Measurements from ENCODE around the gene OTUD4.
A peak's percentile ranks its signal among the peaks of the same experiment; 100 is the strongest.

Gene OTUD4

DNA sequence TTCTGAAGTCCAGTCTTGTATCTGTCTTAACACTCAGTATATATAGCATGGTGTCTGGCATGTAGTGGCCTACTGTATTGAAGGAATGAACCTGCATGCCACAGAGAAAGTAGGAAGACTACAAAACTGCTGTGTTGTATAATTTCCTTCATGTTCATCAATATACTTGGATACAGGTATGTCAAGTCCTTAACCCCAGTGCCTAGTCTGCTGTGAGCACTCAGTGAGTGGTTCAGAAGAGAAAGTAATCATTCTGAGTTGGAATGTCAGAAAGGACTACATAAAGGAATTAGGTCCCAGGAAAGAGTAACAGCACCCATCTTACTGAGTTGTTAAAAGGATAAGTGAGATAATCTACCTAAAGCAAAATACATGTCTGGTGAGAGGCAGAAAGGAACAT, 50.3 kb downstream of the OTUD4 start:
- Histone ChIP-seq H2AFZ (ENCODE audit: low read length, unreplicated experiment) (no peak overlapping the region), H3K4me3 (ENCODE audit: low read depth, low read length) (no peak overlapping the region), H3K36me3 (ENCODE audit: insufficient read depth, low read length) (peaks cover 34% of the 10 kb centered on the region), H3K4me1 (ENCODE audit: control insufficient read depth, insufficient read depth, low read length, unreplicated experiment) (peaks cover 31% of the 10 kb centered on the region), H3K27me3 (ENCODE audit: insufficient read depth, low read length) (no peaks in the 10 kb centered on the region), H3K27ac (ENCODE audit: low read depth, low read length) (peak overlapping the region; percentile 55), H3K79me2 (ENCODE audit: control insufficient read depth, insufficient read depth, low read length, unreplicated experiment) (no peaks in the 10 kb centered on the region)

GRCh38 chr4:145125396-145125795, 55.0 kb downstream of the OTUD4 start:
- peaks cover 51% of the 10 kb centered on the region for H3K36me3 ChIP-seq (ENCODE audit: insufficient read depth, low read length)
- no peak overlapping the region for H3K4me3 ChIP-seq (ENCODE audit: low read depth, low read length)
- no peak overlapping the region for H3K27ac ChIP-seq (ENCODE audit: low read depth, low read length)

DNA sequence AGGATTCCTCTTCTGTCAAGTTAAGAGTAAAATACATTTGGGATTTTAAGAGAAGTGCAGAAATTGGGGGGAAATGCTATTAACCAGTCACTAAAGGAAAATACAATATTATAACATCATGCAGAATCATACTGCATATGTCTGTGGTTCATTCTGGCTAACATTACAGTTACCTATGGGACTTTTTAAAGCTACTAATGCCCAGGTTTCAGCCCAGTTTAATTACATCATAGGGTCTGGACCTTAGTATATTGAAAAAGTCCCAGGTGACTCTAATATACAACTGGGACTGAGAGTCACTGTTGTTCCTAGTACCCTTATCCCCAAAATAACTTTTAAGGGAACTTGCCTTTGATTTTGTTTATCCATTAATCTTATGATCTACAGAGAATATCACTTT, 72.3 kb downstream of the OTUD4 start:
- H3K36me3 ChIP-seq (ENCODE audit: insufficient read depth, low read length): peaks cover 63% of the 10 kb centered on the region
- peaks cover 41% of the 10 kb centered on the region for H3K79me2 ChIP-seq (ENCODE audit: control insufficient read depth, insufficient read depth, low read length, unreplicated experiment)
- no peak overlapping the region for H3K27ac ChIP-seq (ENCODE audit: low read depth, low read length)
- H3K4me1 ChIP-seq (ENCODE audit: control insufficient read depth, insufficient read depth, low read length, unreplicated experiment): no peaks in the 10 kb centered on the region
- H2AFZ ChIP-seq (ENCODE audit: low read length, unreplicated experiment): no peak overlapping the region
- H3K27me3 ChIP-seq (ENCODE audit: insufficient read depth, low read length): no peaks in the 10 kb centered on the region
- no peak overlapping the region for H3K4me3 ChIP-seq (ENCODE audit: low read depth, low read length)

More at GRCh38 chr4:145125396-145125795, 55.0 kb downstream of the OTUD4 start:
- Histone ChIP-seq H3K27me3 (ENCODE audit: insufficient read depth, low read length) (no peaks in the 10 kb centered on the region), H3K4me1 (ENCODE audit: control insufficient read depth, insufficient read depth, low read length, unreplicated experiment) (peaks cover 6% of the 10 kb centered on the region), H2AFZ (ENCODE audit: low read length, unreplicated experiment) (no peak overlapping the region), H3K79me2 (ENCODE audit: control insufficient read depth, insufficient read depth, low read length, unreplicated experiment) (no peaks in the 10 kb centered on the region)

GRCh38 chr4:145107126-145107525, 73.3 kb downstream of the OTUD4 start:
- Histone ChIP-seq H3K36me3 (ENCODE audit: insufficient read depth, low read length) (peaks cover 54% of the 10 kb centered on the region), H3K79me2 (ENCODE audit: control insufficient read depth, insufficient read depth, low read length, unreplicated experiment) (peaks cover 51% of the 10 kb centered on the region), H3K27me3 (ENCODE audit: insufficient read depth, low read length) (no peaks in the 10 kb centered on the region), H3K4me1 (ENCODE audit: control insufficient read depth, insufficient read depth, low read length, unreplicated experiment) (peaks cover 9% of the 10 kb centered on the region), H2AFZ (ENCODE audit: low read length, unreplicated experiment) (no peak overlapping the region), H3K27ac (ENCODE audit: low read depth, low read length) (no peak overlapping the region), H3K4me3 (ENCODE audit: low read depth, low read length) (no peak overlapping the region)

- Histone ChIP-seq H3K4me3 (ENCODE audit: low read depth, low read length) (no peak overlapping the region), H3K79me2 (ENCODE audit: control insufficient read depth, insufficient read depth, low read length, unreplicated experiment) (peaks cover 86% of the 10 kb centered on the region), H3K27me3 (ENCODE audit: insufficient read depth, low read length) (no peaks in the 10 kb centered on the region), H2AFZ (ENCODE audit: low read length, unreplicated experiment) (no peak overlapping the region), H3K27ac (ENCODE audit: low read depth, low read length) (no peak overlapping the region), H3K36me3 (ENCODE audit: insufficient read depth, low read length) (peaks cover 39% of the 10 kb centered on the region), H3K4me1 (ENCODE audit: control insufficient read depth, insufficient read depth, low read length, unreplicated experiment) (peaks cover 32% of the 10 kb centered on the region)
Observed at GRCh38 chr4:145103496-145103895, 76.9 kb downstream of the OTUD4 start.

DNA sequence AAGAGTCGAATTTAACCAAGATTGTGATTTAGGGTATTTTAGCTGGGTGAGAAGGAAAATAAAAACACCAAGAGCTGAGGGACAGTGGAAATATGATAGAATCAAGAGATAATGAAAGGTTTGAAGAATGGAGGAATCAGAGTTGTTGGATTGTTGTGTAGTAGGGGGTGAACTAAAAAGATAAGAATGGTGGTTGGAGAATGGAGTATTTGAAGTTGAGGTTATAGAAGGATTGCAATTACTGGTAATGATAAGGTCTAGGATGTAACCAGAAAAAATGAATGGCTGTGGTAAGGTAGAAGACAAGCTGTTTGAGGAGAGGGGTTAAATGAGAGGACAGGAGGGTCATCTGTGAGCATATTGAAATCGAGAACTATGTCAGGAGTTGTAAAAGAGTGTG, 77.8 kb downstream of the OTUD4 start:
- H3K36me3 ChIP-seq (ENCODE audit: insufficient read depth, low read length): peaks cover 31% of the 10 kb centered on the region
- H3K27me3 ChIP-seq (ENCODE audit: insufficient read depth, low read length): no peaks in the 10 kb centered on the region
- peaks cover 32% of the 10 kb centered on the region for H3K4me1 ChIP-seq (ENCODE audit: control insufficient read depth, insufficient read depth, low read length, unreplicated experiment)
- peaks cover 84% of the 10 kb centered on the region for H3K79me2 ChIP-seq (ENCODE audit: control insufficient read depth, insufficient read depth, low read length, unreplicated experiment)
- peak overlapping the region; percentile 19; the same call in 1 of the 2 replicates for H3K4me3 ChIP-seq (ENCODE audit: low read depth, low read length)
- H3K27ac ChIP-seq (ENCODE audit: low read depth, low read length): no peak overlapping the region
- H2AFZ ChIP-seq (ENCODE audit: low read length, unreplicated experiment): no peak overlapping the region

DNA sequence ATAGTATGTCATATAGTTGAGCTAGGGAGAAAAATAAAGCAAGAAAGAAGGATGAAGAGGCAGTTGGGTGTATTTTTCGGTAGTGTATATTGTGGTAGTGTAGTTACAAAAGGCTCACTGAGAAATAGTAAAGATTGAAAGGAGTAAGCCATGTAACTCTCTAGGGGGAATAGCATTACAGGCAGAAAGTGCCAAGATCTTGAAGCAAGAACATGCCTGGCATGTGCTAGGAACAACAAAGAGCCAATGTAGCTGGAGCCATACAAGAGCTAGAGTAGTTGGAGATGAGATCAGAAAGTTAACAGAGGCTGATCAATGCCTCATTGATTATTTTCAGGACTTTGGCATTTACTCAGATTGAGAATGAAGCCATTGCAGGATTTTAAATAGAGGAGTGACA, 79.3 kb downstream of the OTUD4 start:
- Histone ChIP-seq H3K36me3 (ENCODE audit: insufficient read depth, low read length) (peaks cover 19% of the 10 kb centered on the region), H3K27ac (ENCODE audit: low read depth, low read length) (no peak overlapping the region), H3K4me1 (ENCODE audit: control insufficient read depth, insufficient read depth, low read length, unreplicated experiment) (peaks cover 37% of the 10 kb centered on the region), H2AFZ (ENCODE audit: low read length, unreplicated experiment) (no peak overlapping the region), H3K4me3 (ENCODE audit: low read depth, low read length) (peak overlapping the region; percentile 40; the same call in 1 of the 2 replicates), H3K79me2 (ENCODE audit: control insufficient read depth, insufficient read depth, low read length, unreplicated experiment) (peaks cover 84% of the 10 kb centered on the region), H3K27me3 (ENCODE audit: insufficient read depth, low read length) (no peaks in the 10 kb centered on the region)

GRCh38 chr4:145099653-145100052, 80.7 kb downstream of the OTUD4 start:
- Histone ChIP-seq H3K4me1 (ENCODE audit: control insufficient read depth, insufficient read depth, low read length, unreplicated experiment) (peaks cover 45% of the 10 kb centered on the region), H3K36me3 (ENCODE audit: insufficient read depth, low read length) (peaks cover 18% of the 10 kb centered on the region), H3K79me2 (ENCODE audit: control insufficient read depth, insufficient read depth, low read length, unreplicated experiment) (peaks cover 84% of the 10 kb centered on the region), H3K4me3 (ENCODE audit: low read depth, low read length) (peak overlapping the region; percentile 89), H2AFZ (ENCODE audit: low read length, unreplicated experiment) (no peak overlapping the region), H3K27ac (ENCODE audit: low read depth, low read length) (peak overlapping the region; percentile 91; the same call in 1 of the 2 replicates), H3K27me3 (ENCODE audit: insufficient read depth, low read length) (no peaks in the 10 kb centered on the region)

DNA sequence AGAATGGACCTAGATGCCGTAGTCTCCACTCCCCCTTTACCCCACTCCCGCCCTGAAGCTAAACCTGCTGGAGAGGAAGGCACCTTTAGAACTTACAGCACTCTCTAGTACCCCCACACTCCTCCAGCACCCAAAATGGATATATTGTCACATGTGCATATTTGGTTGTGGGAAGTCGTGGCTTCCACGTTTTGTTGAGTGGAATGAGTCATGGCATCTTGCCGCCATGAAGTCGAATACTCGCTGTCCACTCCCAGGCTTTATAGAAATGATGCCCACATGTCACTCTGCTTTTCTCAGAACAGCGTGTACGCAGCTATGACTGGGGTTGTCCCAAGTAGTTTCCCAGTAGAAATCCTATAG, 81.7 kb downstream of the OTUD4 start:
- Histone ChIP-seq H3K4me1 (ENCODE audit: control insufficient read depth, insufficient read depth, low read length, unreplicated experiment) (peaks cover 50% of the 10 kb centered on the region), H3K4me3 (ENCODE audit: low read depth, low read length) (peak overlapping the region; percentile 89), H3K36me3 (ENCODE audit: insufficient read depth, low read length) (peaks cover 24% of the 10 kb centered on the region), H3K27me3 (ENCODE audit: insufficient read depth, low read length) (no peaks in the 10 kb centered on the region), H3K79me2 (ENCODE audit: control insufficient read depth, insufficient read depth, low read length, unreplicated experiment) (peaks cover 87% of the 10 kb centered on the region), H3K27ac (ENCODE audit: low read depth, low read length) (peak overlapping the region; percentile 91), H2AFZ (ENCODE audit: low read length, unreplicated experiment) (peak overlapping the region; percentile 44)

DNA sequence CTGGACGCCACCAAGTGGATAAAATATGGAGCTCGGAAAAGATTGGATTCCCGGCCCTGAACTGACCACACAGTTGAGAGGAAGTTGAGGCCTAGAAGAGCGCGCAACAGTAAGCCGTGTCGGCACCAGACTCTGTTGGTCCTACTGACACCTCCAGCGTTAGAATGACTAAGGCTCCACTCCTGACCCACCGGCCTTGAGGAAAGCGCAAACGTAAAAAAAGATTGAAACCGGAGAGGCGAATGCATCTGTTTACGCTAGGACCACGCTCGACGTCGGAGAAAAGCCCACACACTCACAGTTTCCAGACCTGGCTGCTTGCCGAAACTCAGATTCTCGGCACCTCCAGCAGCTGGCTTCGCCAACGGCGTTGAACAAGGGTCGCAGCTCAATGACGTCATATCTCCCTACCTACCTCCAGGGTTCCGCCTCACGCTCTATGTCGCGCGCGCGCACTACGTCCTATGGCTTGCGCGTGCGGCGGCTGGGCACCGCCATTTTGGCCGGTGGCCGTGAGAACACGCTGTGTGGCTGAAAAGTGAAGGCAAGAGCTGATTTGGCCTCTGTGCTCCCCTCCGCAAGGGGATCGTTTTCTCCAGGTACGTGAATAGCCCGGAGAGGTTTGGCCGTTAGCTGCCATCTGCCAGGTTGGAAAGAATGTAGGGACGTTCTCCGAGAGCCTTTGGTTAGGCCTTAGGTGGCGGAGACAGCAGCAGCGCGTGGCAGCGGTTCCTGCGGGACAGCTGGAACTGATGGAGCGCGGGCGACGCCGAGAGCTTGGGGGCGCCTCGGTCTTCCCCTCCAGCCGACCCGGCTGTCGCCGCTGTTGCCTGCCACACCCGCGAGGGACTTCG, 82.3 kb downstream of the OTUD4 start, which contains the start of the genes ABCE1 and ANAPC10:
Gene ABCE1, plus strand, starts transcription at position 491 of the 854 bp plus-strand sequence. CDS start 6,102 bp downstream, outside the sequence.
Gene ANAPC10, minus strand, starts transcription at position 376 of the 854 bp plus-strand sequence. CDS start 2,097 bp downstream, outside the sequence.
- peaks cover 86% of the 10 kb centered on the region for H3K79me2 ChIP-seq (ENCODE audit: control insufficient read depth, insufficient read depth, low read length, unreplicated experiment)
- peak within 1 kb of the TSS; percentile 89 for H3K4me3 ChIP-seq (ENCODE audit: low read depth, low read length)
- peaks cover 50% of the 10 kb centered on the region for H3K4me1 ChIP-seq (ENCODE audit: control insufficient read depth, insufficient read depth, low read length, unreplicated experiment)
- H3K27me3 ChIP-seq (ENCODE audit: insufficient read depth, low read length): no peaks in the 10 kb centered on the region
- peaks cover 30% of the 10 kb centered on the region for H3K36me3 ChIP-seq (ENCODE audit: insufficient read depth, low read length)
- H2AFZ ChIP-seq (ENCODE audit: low read length, unreplicated experiment): peak within 1 kb of the TSS; percentile 86
- H3K27ac ChIP-seq (ENCODE audit: low read depth, low read length): peak within 1 kb of the TSS; percentile 91
